ENCODE results near the gene RBM19.

Gene RBM19

GRCh38 chr12:113766879-113767878 lies 198.9 kb downstream of the RBM19 start:
- no peak for DNase-seq
